AG09319 (cell line): Measurements from ENCODE around the gene NAB1.
"Not testable (repeated sequence)": the region's sequence is repeated elsewhere in the genome, so short reads cannot be mapped to it uniquely, and the experiment has no call there.

Source experiments
- DNase-seq: peaks from one replicate; pipeline ENCODE4 v3.0.0-alpha.2; 2010; ENCODE audit warnings: low read depth; ENCODE audit errors: extremely low read depth
- TF ChIP-seq, protein P1 (sequence below): IDR thresholded peaks from 2 replicates; pipeline ENCODE4 v1.5.1; 2011; ENCODE audit warnings: low read depth, mild to moderate bottlenecking, inconsistent platforms, low read length, moderate library complexity

NAB1 gene, protein sequence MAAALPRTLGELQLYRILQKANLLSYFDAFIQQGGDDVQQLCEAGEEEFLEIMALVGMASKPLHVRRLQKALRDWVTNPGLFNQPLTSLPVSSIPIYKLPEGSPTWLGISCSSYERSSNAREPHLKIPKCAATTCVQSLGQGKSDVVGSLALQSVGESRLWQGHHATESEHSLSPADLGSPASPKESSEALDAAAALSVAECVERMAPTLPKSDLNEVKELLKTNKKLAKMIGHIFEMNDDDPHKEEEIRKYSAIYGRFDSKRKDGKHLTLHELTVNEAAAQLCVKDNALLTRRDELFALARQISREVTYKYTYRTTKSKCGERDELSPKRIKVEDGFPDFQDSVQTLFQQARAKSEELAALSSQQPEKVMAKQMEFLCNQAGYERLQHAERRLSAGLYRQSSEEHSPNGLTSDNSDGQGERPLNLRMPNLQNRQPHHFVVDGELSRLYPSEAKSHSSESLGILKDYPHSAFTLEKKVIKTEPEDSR

DNA sequence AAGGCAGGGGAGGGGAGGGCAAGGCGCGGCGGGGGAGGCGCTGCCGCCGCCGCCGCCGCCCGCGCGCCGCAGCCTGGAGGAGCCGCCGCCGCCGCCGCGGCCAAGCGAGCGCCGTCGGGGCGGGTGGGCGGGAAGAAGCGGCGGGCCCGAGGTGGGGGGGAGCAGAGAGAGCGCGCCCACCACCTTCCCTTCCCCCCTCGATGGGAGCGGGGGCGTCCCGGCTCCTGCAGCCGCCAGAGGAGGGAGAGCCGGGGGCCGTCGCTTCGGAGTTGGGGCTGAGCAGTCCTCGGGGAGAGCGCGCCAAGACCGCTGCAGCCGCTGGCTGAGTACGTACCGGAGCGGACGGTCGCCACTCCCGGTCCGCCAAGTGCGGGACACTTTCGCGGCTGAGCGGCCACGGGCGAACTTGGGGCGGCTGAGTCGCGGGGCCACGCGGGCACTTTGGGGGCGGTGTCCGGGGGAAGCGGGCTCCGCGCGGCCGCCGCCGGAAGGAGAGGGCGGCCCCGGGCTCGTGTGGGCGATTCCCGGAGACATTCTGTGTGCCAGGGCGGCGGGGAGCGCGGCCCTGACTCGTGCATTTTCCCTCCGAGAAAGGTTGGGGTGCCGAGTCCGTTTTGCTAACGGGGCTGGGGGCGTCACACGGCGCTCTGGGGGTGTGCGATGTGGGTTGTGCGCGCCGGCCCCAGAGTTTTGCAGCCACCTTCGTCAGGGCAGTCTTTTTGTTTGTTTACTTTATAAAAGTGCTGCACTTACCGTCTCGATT, at the start of gene NAB1:
Gene NAB1 (plus strand): TSS at position 49 of the 763 bp plus-strand sequence. CDS start 10,094 bp downstream, outside the sequence.
- TF ChIP-seq, protein P1, sequence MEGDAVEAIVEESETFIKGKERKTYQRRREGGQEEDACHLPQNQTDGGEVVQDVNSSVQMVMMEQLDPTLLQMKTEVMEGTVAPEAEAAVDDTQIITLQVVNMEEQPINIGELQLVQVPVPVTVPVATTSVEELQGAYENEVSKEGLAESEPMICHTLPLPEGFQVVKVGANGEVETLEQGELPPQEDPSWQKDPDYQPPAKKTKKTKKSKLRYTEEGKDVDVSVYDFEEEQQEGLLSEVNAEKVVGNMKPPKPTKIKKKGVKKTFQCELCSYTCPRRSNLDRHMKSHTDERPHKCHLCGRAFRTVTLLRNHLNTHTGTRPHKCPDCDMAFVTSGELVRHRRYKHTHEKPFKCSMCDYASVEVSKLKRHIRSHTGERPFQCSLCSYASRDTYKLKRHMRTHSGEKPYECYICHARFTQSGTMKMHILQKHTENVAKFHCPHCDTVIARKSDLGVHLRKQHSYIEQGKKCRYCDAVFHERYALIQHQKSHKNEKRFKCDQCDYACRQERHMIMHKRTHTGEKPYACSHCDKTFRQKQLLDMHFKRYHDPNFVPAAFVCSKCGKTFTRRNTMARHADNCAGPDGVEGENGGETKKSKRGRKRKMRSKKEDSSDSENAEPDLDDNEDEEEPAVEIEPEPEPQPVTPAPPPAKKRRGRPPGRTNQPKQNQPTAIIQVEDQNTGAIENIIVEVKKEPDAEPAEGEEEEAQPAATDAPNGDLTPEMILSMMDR, result no peak

DNA sequence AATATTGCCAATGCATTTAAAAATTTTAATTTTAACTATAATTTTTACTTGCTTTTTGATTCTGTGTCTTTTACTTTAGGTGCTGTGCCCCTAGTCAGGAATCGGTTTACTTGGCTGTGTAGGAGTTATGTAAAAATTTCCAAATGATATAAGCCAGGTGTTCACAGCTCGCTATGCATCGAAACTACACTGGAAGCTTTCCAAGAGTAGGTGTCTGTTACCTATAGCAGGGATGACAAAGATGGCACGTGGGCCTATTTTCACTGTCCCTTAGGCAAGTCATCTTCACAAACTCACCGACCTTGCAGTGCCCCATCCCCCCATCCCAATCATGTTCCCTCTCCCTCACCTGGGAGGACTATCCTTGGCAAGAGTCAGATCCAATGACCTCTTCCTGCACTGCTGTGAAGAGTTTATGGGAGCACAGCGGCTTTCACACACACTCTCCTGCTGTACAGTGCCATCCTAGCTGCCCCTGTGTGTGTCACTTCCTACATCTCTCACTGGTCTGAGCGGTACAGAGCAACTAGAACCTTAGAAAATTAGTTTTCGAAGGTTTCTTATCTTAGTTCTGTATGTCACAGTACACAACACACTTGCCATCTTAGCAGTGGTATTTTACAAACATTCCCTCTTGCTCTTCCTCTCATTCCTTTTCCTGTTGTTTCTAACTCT, 49.2 kb upstream of the NAB1 start:
- DNase-seq, result no peak
- TF ChIP-seq, protein P1, result no peak

More for the DNA sequence above, at the start of gene NAB1:
- DNase-seq, result no peak

DNA sequence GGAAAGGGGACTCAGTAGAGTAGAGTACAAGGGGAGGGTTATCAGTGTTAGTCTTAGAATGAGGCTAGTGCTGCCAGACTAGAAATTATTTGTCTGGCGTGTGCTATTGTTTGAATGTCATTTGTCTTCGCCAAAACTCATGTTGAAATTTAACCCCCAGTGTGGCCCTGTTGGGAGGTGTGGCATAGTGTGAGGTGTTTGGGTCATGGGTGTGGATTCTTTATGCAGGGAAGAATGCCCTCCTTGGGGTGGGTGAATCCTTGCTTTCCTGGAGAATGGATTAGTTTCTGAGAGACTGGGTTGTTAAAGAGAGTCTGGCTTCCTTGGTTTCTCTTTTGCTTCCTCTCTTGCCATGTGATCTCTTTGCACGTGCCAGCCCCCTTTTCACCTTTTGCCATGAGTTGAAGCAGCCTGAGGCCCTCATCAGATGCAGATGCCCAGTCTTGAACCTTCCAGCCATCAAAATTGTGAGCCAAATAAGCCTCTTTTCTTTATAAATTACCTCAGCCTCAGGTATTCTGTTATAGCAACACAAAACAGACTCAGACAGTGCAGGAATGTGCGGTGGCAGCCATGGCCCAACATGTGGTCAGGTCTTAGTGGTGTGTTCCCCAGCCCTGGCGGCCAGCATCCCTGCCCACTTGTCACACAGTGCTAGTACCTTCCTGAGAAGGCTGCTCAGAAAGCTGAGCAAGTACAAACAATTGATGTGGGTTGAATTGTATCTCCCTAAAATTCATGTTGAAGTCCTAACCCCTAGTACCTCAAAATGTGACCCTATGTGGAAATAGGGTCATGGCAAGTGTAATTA, 48.4 kb upstream of the NAB1 start:
- no peak for DNase-seq
- TF ChIP-seq, protein P1, result no peak

DNA sequence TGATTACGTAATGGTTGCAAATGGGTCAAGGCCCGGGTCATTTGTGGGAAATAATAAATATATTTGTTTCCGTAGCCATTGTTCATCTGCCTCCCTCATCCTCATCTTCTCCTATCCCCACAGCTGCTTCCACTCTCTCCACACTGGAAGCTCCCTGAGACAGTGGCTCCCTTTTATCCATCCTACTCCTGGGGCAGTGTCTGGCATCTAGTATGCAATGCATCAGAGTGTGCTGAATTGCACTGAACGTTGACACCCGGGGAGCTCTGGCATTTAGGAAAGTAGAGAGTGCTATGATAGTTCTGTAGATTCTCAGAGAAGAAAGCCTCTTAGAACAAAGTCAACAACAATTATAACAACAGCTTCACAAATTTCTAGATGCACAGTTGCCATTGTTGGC, 45.5 kb upstream of the NAB1 start:
- TF ChIP-seq, protein P1, result no peak
- DNase-seq, result no peak

DNA sequence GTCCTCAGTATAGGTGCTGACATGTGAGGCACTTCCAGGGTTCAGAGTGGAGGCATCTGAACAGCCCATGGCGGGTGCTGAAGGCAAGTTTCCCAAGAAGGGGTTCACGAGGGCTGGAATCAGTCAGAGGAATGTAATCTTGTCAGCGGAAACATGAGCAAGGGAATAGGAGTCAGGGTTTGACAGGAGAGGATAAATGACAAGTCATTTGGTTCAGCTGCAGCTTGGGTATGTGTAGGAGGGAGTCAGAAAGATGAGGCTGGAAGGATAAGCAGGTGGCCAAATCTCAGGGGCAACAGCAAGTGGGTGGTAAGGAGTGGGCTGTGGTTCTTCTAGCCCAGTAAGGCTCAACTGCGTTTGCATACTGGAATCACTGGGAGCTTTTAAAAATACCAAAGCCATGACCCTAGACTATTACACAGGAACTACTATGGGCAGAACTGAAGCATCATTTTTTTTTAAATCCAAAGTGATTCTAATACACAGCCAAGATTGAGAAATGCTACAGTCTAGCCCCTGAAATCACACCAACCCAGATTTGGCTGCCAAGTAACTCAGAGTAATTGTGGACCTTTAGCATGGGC, 41.8 kb upstream of the NAB1 start:
- DNase-seq, result no peak
- TF ChIP-seq, protein P1, result no peak

DNA sequence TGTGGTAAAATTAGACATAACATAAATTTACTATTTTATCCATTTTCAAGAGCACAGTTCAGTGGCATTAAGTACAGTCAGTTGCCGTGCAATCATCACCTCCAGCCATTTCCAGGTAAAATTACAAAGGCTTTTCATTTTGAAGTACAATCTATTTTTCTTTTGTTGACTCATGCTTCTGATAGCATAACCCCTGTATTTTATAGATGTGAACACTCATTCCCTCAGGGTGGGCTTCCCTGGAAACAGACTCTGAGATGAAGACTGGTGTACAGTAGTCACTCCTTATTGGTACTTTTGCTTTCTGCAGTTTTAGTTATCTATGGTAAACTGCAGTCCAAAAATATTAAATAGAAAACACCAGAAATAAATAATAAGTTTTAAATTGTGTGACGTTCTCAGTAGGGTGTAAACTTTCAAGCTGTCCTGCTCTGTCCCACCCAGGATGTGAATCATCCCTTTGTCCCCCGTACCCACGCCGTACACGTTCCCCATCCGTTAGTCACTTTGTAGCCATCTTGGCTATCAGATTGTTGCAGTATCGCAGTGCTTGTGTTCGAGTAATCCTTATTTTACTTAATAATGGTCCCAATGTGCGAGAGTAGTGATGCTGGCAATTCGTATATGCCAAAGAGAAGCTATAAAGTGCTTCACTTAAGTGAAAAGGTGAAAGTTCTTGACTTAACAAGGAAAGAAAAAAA, 41.1 kb upstream of the NAB1 start:
- no peak for DNase-seq

DNA sequence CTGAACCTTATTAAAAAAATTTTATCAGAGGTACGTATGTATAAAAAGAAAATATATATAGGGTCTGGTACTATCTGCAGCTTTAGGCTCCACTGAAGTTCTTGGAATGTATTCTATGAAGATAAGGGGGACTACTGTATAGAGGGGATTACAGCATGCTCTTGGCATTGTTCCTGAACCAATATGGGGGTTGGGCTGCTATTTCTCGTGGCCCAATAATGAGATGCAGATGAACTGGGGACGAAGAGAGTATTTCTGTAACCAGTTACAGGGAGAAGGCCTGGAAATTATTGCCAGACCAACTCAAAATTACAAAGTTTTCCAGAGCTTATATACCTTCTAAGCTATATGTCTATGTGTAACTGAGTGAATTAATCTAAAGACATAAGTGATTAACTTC, 40.0 kb upstream of the NAB1 start:
- not testable (repeated sequence) for DNase-seq

More for the DNA sequence above, 41.1 kb upstream of the NAB1 start:
- TF ChIP-seq, protein P1, result no peak

DNA sequence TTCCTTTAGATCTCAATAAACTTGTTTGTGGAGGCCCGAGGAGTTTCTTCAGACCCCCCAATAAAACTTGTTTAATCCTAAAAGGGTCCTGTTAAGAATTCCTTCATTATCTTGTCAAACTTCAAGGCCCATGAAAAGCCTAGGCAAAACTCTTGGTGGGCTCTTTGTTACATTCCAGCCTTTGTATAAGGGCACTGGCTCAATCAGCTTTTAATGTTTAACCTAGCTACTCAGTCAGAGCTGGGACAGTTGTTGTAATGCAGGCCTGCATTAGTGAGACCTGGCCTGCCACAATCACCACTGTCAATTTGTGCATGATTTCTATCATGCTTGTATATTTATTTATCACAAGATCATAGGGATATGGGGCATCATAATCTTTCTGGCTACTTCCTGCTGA, 39.5 kb upstream of the NAB1 start:
- not testable (repeated sequence) for DNase-seq

DNA sequence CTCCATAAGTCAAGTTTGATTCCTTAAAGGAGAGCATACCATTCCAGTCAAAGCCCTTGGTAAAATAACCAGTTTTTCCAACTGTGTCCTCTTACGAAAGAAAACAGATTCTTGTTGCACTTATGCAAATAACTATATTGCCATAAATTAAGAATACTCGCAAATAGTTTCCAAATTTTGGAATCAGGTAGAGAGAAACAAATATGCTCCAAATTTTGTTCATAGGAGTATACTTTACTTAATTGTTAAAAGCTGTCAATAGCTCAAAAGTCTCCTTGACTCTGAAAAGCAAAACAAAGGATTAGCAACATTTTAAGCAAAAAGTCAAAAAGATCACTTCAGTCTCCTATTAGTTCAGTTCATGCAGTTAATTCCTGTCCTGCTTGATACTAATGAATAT, 38.4 kb upstream of the NAB1 start:
- not testable (repeated sequence) for DNase-seq
